Measurements from ENCODE around the gene FERMT2.

Gene FERMT2

GRCh38 chr14:52954346-52955214 lies 3.7 kb upstream of the FERMT2 start:
- TF ChIP-seq CTCF (IDR thresholded peaks at IDR 0.05; ENCODE audit: low read length, missing control alignments), result no peak
- peak; percentile 81 for DNase-seq (ENCODE audit: low read depth)
- H3K4me3 ChIP-seq (replicated peaks; ENCODE audit: low read depth, low read length), result no peak overlapping the region

GRCh38 chr14:52951681-52952554 lies 1.1 kb upstream of the FERMT2 start:
- TF ChIP-seq CTCF (IDR thresholded peaks at IDR 0.05; ENCODE audit: low read length, missing control alignments), result peak; percentile 68
- peak overlapping the region; percentile 77 for H3K4me3 ChIP-seq (replicated peaks; ENCODE audit: low read depth, low read length)
- DNase-seq (ENCODE audit: low read depth), result peak; percentile 87

- no peak for TF ChIP-seq CTCF (IDR thresholded peaks at IDR 0.05; ENCODE audit: low read length, missing control alignments)
- peak; percentile 47 for DNase-seq (ENCODE audit: low read depth)
- H3K4me3 ChIP-seq (replicated peaks; ENCODE audit: low read depth, low read length), result peak overlapping the region; percentile 99
These were observed 396 bp downstream of the FERMT2 start for GRCh38 chr14:52950410-52950897.

- peak; percentile 59 for DNase-seq (ENCODE audit: low read depth)
- TF ChIP-seq CTCF (IDR thresholded peaks at IDR 0.05; ENCODE audit: low read length, missing control alignments), result no peak
These were observed 990 bp downstream of the FERMT2 start for GRCh38 chr14:52949711-52950409.

GRCh38 chr14:52949249-52949648 lies 1.6 kb downstream of the FERMT2 start:
- DNase-seq (ENCODE audit: low read depth), result no peak
- TF ChIP-seq CTCF (IDR thresholded peaks at IDR 0.05; ENCODE audit: low read length, missing control alignments), result no peak
- H3K4me3 ChIP-seq (replicated peaks; ENCODE audit: low read depth, low read length), result peak overlapping the region; percentile 99

More at GRCh38 chr14:52949711-52950409, 990 bp downstream of the FERMT2 start:
- peak overlapping the region; percentile 99 for H3K4me3 ChIP-seq (replicated peaks; ENCODE audit: low read depth, low read length)

- no peak for DNase-seq (ENCODE audit: low read depth)
- H3K4me3 ChIP-seq (replicated peaks; ENCODE audit: low read depth, low read length), result peak overlapping the region; percentile 99
- no peak for TF ChIP-seq CTCF (IDR thresholded peaks at IDR 0.05; ENCODE audit: low read length, missing control alignments)
These were observed 2.0 kb downstream of the FERMT2 start for GRCh38 chr14:52948836-52949235.

Data from fibroblast of pulmonary artery (primary cell).